K562 (cell line): ENCODE measurements around the gene SULT2B1. TPM values are rescaled to one million over a fixed set of nuclear protein-coding genes. Genes with fewer than 3 reads are reported as not detected.
A peak's percentile ranks its signal among the peaks of the same experiment; 100 is the strongest.

Experiments
- BMI1 ChIP-seq: fragments of 150-350 bp; IDR thresholded peaks from 2 replicates; pipeline ENCODE4 v1.6.1; 2014; ENCODE audit warnings: low read length
- E2F6 ChIP-seq, 2 experiments: IDR thresholded peaks; 2 replicates each; pipeline ENCODE4 v1.6.1; 2011; ENCODE audit warnings: borderline replicate concordance in 1 of 2, control low read depth in 1 of 2, low read depth in 1 of 2, low read length in 1 of 2, mild to moderate bottlenecking in 1 of 2, mixed read lengths in 1 of 2, moderate library complexity in 1 of 2; ENCODE audit not compliant: insufficient read depth in 1 of 2, insufficient read length in 1 of 2, poor library complexity in 1 of 2, severe bottlenecking in 1 of 2; ENCODE audit errors: extremely low read depth in 1 of 2
- EP300 ChIP-seq: IDR thresholded peaks from 2 replicates; pipeline ENCODE4 v1.6.1; 2012; ENCODE audit warnings: low read length, improper control_type of control experiment
- HOMEZ ChIP-seq: fragments of 250-450 bp; sonication (Bioruptor Pico); IDR thresholded peaks from 2 replicates; pipeline ENCODE4 v1.4.0; 2020; ENCODE audit warnings: mild to moderate bottlenecking, moderate library complexity
- JUNB ChIP-seq: fragments of 450-650 bp; formaldehyde crosslinking; conservative IDR thresholded peaks from 2 replicates; pipeline ENCODE4 v1.4.0; 2020; ENCODE audit warnings: mild to moderate bottlenecking
- KDM5B ChIP-seq: fragments of 200-600 bp; sonication (generic); IDR thresholded peaks from 2 replicates; pipeline ENCODE4 v1.6.1; 2012; ENCODE audit warnings: low read depth, mild to moderate bottlenecking, moderate library complexity, low read length, control low read depth, inconsistent platforms; ENCODE audit not compliant: insufficient replicate concordance
- MNT ChIP-seq, 2 experiments: fragments of 450-650 bp; conservative IDR thresholded peaks; 2 replicates each; pipeline ENCODE4 v1.6.1; 2017; ENCODE audit warnings: mild to moderate bottlenecking in 2 of 2, moderate library complexity in 2 of 2
- PTTG1 ChIP-seq: fragments of 450-650 bp; IDR thresholded peaks from 2 replicates; pipeline ENCODE4 v1.6.1; 2016; ENCODE audit warnings: low read depth, mild to moderate bottlenecking, missing genetic modification characterization, missing compliant biosample characterization
- SMARCB1 ChIP-seq: IDR thresholded peaks from 2 replicates; pipeline ENCODE4 v1.6.1; 2011; ENCODE audit warnings: improper control_type of control experiment, low read depth; ENCODE audit not compliant: insufficient read length
- YY1 ChIP-seq, 3 experiments: IDR thresholded peaks; 2 replicates each; pipeline ENCODE4 v1.6.1; 2011; ENCODE audit warnings: low read length in 2 of 3, mild to moderate bottlenecking in 2 of 3, moderate library complexity in 2 of 3, borderline replicate concordance in 1 of 3, control low read depth in 1 of 3, low read depth in 1 of 3; ENCODE audit not compliant: insufficient read depth in 3 of 3, insufficient replicate concordance in 2 of 3, control insufficient read depth in 1 of 3, insufficient read length in 1 of 3; ENCODE audit errors: extremely low read depth in 1 of 3
- ZFP36 ChIP-seq: fragments of 150-350 bp; IDR thresholded peaks from 2 replicates; pipeline ENCODE4 v1.6.1; 2018; ENCODE audit warnings: low read length, low read depth; ENCODE audit not compliant: partially characterized antibody
- ZNF12 ChIP-seq: sonication (generic); formaldehyde crosslinking; IDR thresholded peaks from 2 replicates; pipeline ENCODE4 v1.4.0; 2020; ENCODE audit warnings: mild to moderate bottlenecking, missing genetic modification reagents
- ZNF449 ChIP-seq: fragments of 250-450 bp; sonication (Bioruptor Pico); IDR thresholded peaks from 2 replicates; pipeline ENCODE4 v1.8.0; 2022; ENCODE audit warnings: moderate library complexity, mild to moderate bottlenecking, inconsistent platforms
- ZNF586 ChIP-seq: fragments of 450-650 bp; formaldehyde crosslinking; conservative IDR thresholded peaks from 2 replicates; pipeline ENCODE4 v1.4.0; 2020; ENCODE audit warnings: mild to moderate bottlenecking, moderate library complexity
- ZNF644 ChIP-seq: fragments of 200-800 bp; sonication (Bioruptor generic); IDR thresholded peaks from 2 replicates; pipeline ENCODE4 v1.6.1; 2016; ENCODE audit warnings: low read depth, missing genetic modification characterization, missing compliant biosample characterization
- ZNF740 ChIP-seq, 3 experiments: fragments of 200-800 bp in 1 of 3; sonication (Bioruptor generic) in 1 of 3; sonication (generic) in 1 of 3; formaldehyde crosslinking in 1 of 3; IDR thresholded peaks; 2 replicates each; pipeline versions ENCODE4 v1.6.1 to v1.8.0; 2016 to 2022; ENCODE audit warnings: mild to moderate bottlenecking in 2 of 3, missing compliant biosample characterization in 2 of 3, missing genetic modification characterization in 2 of 3, missing genetic modification reagents in 1 of 3
- polyA plus RNA-seq, 8 experiments: library from polyadenylated mRNA; depleted of rRNA in 4 of 8; stranded (reverse) in 5 of 8; unstranded in 3 of 8; fragments of >200 nt; fragmentation: Nextera tagmentation in 2 of 8; fragmentation: Illumina TruSeq in 1 of 8; extraction: Ambion mirVana in 2 of 8; extraction: Trizol in 1 of 8; gene quantifications; 2 replicates each; pipeline versions ENCODE4 v1.2.1 to v1.2.3, GENCODE V29; 2011 to 2014; ENCODE audit warnings: inconsistent platforms in 1 of 8, missing spikeins in 1 of 8
- total RNA-seq, 7 experiments: library from RNA; depleted of rRNA in 6 of 7; stranded (reverse); fragments of >200 nt in 6 of 7; fragmentation: Illumina TruSeq in 2 of 7; extraction: Trizol in 2 of 7; gene quantifications; 2 replicates each; pipeline versions ENCODE4 v1.2.1 to v1.2.3, GENCODE V29; 2011 to 2021; ENCODE audit warnings: low replicate concordance in 1 of 7

SULT2B1 gene
- total and polyA plus RNA-seq, 9 of the 15 experiments (the other 6 are each of a cell fraction or from before 2014, with no cell fraction given): 0.09 to 0.62 (median 0.22) TPM; not detected in 2

GRCh38 chr19:48635263-48635965 is 83.4 kb downstream of the SULT2B1 start (continued):
- TF ChIP-seq MNT (conservative IDR thresholded peaks at IDR 0.05) (peak in 1 of 2 experiments; percentile 9; a peak in 1 of 4 replicates), ZNF586 (CRISPR knock-in tag) (no peak), ZNF12 (CRISPR knock-in tag) (no peak), YY1 (IDR thresholded peaks at IDR 0.05; ENCODE audit: borderline replicate concordance in 1 of 3, control insufficient read depth in 1 of 3, extremely low read depth in 1 of 3, insufficient read depth in 3 of 3, insufficient read length in 1 of 3, insufficient replicate concordance in 2 of 3, low read depth in 1 of 3, low read length in 2 of 3) (no peak), PTTG1 (no peak), ZNF644 (no peak), HOMEZ (CRISPR knock-in tag) (no peak), ZNF449 (CRISPR knock-in tag) (no peak), ZFP36 (no peak), BMI1 (no peak), EP300 (no peak), JUNB (CRISPR knock-in tag) (no peak), E2F6 (IDR thresholded peaks at IDR 0.05; ENCODE audit: borderline replicate concordance in 1 of 2, extremely low read depth in 1 of 2, insufficient read depth in 1 of 2, insufficient read length in 1 of 2, low read depth in 1 of 2, low read length in 1 of 2, poor library complexity in 1 of 2, severe bottlenecking in 1 of 2) (peak; percentile 20 to 86), ZNF740 (CRISPR knock-in tag; IDR thresholded peaks at IDR 0.05) (no peak), ZNF740 (tag; IDR thresholded peaks at IDR 0.05) (no peak), SMARCB1 (no peak), KDM5B (peak; percentile 31)
